GM21423 (cell line): ENCODE data around the gene AMMECR1.
A peak's percentile ranks its signal among the peaks of the same experiment; 100 is the strongest.

ENCODE experiments used
- ATAC-seq: cut with Tn5 transposase; IDR thresholded peaks from one replicate; pipeline ENCODE4 v1.9.1; 2021; ENCODE audit warnings: mild to moderate bottlenecking, moderate library complexity; ENCODE audit not compliant: unreplicated experiment

AMMECR1 gene

DNA sequence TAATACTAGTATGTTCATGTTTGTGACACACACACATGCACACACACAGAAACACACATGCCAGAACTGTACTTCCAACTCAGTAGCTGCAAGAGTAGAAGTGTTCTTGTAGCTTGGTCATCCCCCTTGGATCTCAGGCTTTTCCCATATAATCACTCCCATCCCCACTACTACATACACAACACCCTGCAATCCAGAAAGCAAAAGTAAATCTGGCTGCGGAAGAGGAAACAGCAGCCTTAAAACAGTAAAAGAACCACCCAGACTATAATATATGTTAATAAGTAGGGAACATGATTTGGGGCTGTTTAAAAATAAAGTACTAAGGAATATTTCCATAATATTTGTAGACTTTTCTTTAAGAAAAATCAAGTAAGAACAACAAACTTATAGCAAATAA, 103.2 kb downstream of the AMMECR1 start:
- no peak for ATAC-seq

DNA sequence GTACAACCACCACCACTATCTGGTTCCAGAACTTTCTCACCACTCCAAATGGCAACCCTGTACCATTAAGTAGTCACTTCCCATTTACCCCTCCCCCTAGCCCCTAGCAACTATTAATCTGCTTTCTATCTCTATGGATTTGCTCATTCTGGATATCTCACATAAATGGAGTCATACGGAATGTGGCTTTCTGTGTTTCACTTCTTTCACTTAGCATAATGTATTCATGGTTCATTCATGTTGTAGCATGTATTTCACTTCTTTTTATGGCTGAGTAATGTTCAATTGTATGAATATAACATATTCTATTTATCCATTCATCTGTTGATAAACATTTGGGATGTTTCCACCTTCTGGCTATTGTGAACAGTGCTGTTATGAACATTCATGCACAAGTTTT, 104.7 kb downstream of the AMMECR1 start:
- ATAC-seq, result no peak

DNA sequence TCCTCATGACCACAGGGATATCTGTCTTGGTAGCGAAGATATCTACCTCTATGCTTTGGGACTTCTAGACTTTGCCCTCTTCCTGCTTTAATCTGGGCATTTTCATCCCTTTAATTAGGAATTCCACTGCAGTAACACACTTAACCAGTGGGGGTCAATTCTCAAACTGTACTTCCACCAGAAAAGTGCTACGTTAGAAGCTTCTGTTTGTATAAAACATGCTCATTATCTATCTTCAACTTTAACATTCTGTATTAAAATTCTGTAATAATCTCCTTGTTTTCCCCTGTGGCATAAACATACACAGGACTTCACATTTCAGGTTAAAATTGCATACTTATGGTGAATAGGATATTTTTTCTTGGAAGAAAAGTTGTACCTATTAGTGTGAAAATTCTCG, 105.6 kb downstream of the AMMECR1 start:
- ATAC-seq, result no peak

DNA sequence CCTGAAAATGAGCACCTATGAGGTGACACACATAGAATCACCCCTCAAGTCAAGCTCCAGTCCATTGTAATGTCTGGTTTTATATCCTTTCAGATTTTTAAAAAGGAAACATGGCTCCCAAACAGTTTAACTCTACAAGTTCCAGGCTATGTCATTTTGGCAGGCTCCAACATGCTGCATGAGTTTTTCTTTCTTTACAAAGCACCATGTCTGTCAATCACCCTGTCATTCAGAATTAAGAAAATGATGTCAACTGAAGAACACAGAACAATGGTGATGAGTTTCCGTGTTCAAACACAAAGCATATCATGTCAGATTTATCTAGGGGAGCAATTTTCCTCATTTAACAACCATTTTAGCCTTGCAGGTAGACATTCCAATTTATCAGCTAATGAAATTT, 106.5 kb downstream of the AMMECR1 start:
- ATAC-seq, result no peak

DNA sequence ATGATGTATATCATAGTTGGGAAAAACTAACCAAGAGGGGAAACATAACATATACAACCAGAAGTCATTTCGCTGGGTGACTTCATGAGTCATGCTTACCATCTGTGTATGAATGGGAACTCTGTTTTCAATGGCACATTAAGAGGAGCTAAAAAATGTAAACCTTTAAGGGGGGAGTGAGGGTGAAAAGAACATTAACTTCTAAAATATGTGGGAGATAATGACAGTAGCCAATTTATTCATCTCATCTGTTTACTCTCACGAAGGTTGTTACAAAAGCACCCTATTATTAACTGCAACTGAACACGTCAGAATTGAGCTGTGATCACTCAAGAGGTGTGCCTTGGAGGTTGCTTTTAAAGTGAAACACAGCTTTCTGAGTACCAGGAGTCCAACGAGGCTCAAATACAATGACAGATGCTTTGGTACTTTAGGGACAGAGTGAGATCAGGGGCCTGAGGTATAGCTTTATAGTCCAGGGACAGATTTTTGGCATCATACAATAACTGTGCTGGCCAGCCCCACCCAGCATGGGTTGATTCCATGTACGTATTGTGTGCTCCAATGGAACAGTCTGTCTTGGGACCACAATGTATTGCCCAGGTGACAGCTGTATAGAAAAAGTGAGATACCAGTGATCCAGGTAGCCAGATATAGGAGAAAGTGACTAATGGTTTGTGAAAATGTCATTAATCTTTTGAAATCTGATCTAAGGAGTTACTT, 107.3 kb downstream of the AMMECR1 start:
- ATAC-seq, result no peak

DNA sequence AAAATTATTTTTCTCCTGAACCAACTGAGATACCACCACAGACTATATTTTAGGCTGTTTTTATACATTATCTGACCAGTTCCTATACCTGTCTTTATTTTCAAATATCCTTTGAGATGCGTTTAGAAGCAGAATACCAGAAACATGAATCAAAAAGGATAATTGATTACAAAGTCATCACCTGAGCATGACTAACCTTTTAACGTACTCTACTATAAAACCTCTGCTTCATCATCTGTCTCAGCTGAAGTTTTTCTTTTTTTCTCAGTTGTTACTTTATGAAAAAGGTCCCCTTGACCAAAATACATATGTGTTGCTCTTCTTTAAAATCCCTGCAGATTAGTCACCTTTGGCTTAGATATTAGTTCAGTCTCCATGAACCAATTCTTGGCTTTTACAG, 109.8 kb downstream of the AMMECR1 start:
- ATAC-seq, result no peak

DNA sequence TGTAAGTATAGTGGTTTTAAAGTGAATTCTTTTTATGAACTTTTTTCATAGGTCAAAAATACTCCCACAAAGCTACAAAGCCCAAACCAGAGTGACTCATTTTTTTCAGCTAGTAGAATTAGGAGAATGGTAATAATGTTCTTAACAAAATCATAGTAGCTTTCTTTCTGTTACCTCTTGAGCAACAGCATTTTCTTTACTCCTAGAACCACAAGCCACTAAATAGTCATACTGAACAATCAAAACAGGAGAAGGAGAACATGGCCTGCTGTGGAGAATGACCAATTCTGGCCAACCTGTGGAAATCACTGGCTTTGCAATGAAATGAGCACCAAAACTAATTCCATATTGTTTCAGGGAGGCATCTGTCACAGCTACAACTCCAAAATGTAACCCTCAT, 112.9 kb downstream of the AMMECR1 start:
- no peak for ATAC-seq

DNA sequence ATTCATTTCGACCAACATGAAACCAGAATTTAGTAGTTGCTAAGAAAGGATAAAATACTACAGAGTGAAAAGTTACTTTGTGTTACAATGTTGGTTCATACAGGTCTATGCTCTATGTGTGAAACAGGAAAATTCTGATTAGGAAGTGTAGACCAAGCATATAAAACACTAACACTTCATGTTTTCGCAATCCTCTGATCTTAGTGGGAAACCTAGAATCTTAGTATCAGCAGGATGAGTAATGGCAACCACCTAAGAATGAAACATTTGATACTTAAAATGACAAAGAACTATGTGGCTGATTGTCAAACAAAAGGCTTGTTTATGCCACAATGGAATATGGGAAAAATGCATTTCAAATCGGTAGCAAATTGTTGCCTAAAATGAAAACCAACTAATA, 116.1 kb downstream of the AMMECR1 start:
- ATAC-seq, result no peak

DNA sequence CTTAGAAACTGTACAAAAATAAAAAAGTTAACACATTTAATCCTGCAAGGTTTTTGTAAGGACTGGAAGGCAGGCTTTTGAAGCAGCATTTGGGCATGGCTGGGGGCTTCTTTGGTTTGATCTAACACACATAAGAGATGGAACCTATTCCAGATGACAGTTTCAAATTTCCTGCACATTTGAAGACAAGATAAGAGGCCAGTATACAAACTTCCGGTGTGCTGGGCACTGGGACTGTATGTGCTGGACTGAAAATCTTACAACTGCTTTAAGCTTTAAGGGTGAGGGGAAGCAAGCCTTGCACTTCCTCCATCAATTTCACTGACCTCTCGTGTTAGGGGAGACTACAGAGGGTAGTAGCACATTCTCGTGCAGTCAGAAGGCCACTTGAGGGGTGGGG, 122.9 kb downstream of the AMMECR1 start:
- ATAC-seq, result no peak

DNA sequence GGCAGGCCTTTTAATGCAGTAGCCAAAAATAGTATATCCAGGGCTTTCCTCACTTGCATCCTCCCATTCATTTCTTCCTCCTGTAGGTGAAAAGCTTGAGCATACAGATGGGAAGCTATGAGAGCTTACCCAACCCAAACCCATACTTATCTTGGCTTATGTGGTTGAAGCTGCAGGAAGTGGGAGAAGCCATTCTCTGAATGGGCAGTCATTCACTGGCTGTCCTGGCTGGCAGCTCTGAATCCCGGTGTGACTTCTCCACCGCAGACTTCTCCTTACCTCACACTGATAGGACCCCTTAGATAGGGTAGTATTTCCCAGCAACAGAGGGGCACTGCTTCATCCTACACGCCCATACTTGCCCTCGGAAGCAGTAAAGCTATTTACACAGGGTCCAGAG, 125.4 kb downstream of the AMMECR1 start:
- ATAC-seq, result no peak

DNA sequence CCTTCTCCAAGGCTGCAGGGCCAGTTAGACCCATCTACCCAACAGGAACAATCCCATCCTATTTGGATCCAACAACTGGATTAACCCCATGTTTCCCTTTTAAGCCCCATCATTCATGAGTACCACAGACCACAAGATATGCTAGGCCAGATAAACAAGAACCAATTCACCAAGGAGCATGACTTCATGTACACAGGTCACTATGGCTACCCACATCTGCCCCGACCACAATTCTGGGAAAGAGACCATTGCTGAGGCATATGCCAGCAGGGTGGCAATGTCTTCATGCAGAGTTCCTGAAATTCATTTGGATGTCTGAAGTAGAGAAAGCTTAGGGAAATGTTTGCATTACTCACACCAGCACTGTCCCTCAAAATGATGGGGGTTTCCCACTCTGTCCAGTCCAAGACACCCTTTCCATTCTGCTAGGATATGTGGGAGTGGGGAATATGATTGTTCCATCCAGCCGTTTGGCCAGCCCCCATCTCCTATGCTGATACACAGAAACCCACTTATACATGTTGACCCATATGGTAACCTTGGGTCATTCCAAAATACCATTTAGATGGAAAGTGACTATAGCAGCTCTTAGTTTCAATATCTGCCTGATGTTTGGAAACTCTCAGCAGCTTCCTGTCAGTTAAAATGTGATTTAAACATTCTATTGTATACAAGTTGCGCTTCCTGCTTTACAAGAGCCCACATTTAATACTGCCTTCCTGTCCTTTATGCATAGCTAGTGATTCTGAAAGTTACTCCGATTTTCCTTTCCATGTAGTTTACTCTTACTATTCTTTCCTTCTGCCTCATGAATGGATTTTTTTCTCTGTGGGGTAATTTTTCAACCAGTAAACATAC, 129.0 kb downstream of the AMMECR1 start:
- peak; percentile 51 for ATAC-seq

DNA sequence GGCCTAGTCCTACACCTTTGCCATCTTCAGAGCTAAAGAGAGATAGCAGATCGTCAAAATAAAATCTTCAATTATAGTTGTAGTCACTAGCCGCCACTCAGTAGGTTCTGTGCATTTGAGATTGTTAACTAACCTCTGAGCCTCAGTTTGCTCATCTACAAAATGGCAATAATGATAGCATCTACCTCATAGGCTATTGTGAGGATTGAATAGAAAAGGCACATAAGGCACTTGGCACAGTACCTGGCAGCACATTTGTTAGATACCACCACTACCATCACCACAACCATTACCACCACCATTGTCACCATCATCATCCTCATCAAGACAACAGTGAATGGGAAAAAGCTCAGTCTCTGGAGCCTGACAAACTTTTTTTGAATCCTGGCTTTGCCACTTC, 134.6 kb downstream of the AMMECR1 start:
- no peak for ATAC-seq

DNA sequence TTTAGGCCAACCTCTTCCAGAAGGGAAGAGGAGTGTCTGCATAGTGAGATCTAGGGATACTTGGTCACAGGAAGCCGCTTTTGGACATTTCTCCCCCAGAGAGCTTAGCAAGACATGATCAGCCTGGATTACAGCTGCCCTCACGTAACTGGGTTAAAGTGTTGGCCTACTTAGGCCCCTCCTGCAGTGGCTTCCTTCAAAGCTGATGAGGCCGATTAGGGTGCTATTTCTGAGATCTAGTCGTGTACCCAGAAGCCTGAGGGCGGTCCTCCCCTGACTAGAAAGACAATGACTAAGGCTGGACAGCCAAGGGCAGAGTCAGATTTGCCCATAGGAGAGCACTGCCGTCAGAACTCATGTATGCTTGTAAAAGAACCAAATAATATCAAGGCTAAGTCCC, 135.0 kb downstream of the AMMECR1 start:
- no peak for ATAC-seq

DNA sequence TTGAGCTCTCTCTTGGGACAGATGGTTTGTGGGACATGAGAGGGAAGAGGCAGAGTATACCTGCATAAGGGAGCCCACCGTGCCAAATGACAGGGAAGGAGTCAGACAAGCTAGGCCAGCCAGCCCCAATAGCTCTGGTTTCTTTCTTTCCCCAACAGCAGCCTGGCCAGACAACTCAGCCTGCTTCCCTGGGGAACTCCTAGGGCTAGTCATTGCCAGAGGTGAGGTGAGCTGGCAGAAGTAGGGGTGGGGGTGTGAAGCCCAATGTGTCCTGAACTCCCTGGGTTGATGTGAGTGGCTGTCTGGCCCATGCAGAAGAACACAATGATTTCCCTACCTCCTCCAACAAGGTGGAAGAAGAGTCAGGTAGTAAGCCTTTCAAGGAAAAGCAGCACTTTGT, 135.5 kb downstream of the AMMECR1 start:
- no peak for ATAC-seq

DNA sequence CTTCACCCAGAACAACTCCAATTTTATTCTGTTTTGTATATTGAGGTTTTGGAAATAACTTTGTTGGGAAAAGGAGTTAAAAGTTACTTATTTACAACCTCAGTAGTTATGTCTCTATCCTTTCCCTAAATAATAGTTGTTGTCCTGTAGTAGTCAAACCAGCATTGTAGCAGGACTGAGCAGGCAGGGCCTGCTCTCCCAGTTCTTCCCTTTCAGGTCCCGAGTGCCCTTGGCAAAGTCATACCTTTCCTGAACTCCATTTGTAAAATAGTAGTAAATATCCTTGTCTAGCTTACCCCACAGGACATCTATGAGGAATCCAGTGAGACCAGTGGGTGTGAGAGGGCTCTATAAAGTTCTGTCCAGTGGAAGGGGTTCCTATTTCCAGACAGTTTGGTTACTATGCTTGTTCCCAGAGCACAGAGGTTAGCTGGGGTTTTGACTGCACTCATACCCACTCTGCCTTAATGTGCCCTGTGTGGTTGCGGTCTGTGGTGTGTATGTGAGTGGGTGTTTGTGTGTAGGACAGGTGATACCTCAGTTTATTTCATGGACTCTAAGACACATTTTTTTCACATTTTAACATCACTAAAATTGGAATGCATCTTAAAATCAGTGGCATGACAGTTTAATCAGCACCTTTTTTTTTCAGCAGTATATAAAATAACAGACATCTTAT, 136.3 kb downstream of the AMMECR1 start:
- no peak for ATAC-seq

DNA sequence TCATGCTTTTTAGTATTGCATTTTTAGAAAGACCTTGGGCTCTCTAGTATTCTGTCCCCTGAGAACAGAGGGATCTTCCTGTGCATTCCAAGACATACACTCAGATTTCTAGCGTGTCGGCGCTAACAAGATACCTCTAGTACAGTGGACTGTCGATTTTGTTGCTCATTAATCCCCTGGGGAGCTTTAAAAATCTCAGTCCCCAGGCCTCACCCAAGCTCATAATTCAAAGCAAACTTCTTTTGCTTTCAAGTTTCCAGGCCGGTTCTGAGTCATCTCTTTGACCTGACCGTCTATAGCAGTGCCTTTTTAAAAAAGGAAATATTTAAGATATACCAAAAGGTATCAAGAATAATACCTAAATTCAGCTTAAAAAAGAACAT, 137.0 kb downstream of the AMMECR1 start:
- peak; percentile 69 for ATAC-seq

DNA sequence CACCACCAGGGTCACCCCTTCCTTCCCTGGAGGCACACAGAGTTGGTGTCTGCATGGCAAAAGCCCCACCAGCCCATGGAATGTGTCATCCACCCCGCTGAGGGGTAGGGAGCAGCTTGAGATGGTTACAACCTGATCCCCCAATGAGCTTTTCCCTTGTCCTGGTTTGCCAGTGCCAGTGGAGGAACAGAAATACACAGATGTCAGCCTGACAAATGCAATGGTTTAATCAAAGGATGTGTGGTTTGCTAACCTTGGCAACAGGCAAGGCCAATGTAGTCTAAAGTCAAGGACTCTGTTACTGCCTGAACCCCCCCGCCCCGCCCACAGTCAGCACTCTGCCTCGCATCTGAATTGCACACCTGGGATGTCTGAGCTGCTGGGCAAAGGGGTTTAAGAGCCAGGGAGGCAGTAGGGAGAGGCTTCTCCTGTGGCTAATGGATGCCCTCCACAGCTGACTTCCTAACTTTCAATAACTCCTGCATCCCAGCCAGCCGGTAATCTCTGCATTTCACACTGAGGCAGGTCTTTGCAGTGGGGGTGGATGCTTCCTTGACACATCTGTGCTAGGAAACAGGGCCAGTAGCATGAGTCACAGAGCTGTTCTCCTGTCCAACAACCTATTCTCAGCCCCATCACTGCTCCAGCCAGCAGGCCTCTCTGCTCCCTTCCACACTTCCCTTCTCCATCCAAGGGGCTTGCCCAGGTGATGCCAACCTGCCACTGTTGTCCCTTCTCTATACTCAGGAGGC, 137.5 kb downstream of the AMMECR1 start:
- ATAC-seq, result peak; percentile 23

DNA sequence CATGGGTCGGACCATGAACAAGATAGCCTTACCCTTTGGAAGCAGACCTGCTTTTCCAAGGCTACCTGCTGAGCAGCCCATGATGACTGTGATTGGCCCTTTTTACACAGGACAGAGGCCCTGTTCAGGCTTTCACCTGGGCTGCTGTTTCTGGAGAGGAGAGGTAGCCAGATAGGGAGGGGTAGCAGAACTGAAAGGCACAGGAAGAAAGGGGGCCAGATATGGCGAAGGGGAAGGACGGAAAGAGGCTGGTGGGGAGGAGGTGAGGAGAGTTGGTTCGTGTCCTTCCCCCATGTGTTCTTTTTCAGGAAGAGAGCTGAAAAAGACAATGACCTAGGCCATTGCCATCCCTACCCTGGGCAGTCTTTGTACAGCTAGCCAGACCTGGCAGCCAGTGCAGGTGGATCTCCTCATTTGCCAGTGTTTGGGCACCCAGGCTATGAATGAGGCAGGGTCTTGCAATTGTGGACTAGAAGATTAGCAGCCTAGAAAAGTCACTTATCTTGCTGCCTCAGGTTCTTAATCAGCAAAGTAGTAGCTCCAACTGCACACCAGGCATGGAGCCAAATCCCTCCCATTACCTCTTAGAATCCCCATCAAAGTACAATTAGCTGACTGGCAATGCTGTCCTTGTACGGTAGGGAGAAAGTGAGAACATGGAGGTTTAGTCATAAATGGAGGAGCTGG, 139.6 kb downstream of the AMMECR1 start:
- ATAC-seq, result no peak

DNA sequence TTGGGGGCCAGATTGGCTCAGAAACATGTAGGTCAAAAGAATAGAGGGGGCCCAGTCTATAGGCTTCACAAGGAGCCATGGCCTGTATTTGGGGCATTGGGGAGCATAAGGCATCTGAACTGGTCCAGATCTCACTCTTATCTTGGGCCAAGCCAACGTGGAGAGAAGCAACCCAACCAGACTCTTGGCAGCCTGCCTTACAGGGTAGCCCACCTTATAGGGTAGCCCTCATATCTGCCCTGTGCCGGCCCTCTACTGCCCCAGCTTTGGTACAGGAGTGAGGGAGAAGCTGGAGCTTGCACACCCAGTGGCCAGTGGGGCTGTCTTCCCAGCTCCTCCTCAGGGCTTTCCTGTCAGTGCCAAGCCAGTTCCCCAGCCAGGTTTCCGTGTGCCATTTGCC, 142.2 kb downstream of the AMMECR1 start:
- ATAC-seq, result no peak

DNA sequence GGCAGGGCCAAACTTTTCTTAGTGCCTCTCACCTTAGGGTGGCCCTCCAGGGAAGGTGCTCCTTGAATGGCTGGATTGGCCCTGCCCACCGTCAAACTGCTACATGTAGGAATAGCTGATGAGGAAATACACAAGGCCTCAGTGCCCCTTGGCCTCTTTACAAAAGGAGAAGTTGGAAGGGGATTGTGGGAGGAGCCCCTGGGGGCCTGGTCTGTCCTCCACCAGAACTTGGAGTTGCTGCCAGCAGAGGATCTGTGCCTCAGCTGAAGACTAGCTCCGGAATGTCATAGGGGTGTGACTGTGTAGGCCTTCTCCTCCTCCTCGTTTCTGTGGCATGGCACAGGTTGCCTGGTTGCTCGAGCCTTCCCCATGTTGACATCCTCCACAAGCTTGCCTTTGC, 142.7 kb downstream of the AMMECR1 start:
- ATAC-seq, result no peak
